HG02588 (cell line): Measurements from ENCODE around the gene IL34.
"Not testable (repeated sequence)": the region's sequence is repeated elsewhere in the genome, so short reads cannot be mapped to it uniquely, and the experiment has no call there.

Experiments used
- ATAC-seq: cut with Tn5 transposase; IDR thresholded peaks from one replicate; pipeline ENCODE4 v1.9.1; 2021; ENCODE audit warnings: mild to moderate bottlenecking, moderate library complexity; ENCODE audit not compliant: unreplicated experiment

The IL34 gene

GRCh38 chr16:70630960-70631745, 15.2 kb upstream of the IL34 start:
- no peak for ATAC-seq

- no peak for ATAC-seq
Measured at GRCh38 chr16:70632273-70632672, 14.1 kb upstream of the IL34 start.

GRCh38 chr16:70633617-70634016, 12.7 kb upstream of the IL34 start:
- not testable (repeated sequence) for ATAC-seq

GRCh38 chr16:70634861-70635260, 11.5 kb upstream of the IL34 start:
- ATAC-seq = no peak

- ATAC-seq = no peak
Measured at GRCh38 chr16:70635336-70636016, 10.9 kb upstream of the IL34 start.

GRCh38 chr16:70638814-70639792, 7.3 kb upstream of the IL34 start:
- ATAC-seq = no peak

- no peak for ATAC-seq
Measured at GRCh38 chr16:70642633-70643032, 3.7 kb upstream of the IL34 start.

- not testable (repeated sequence) for ATAC-seq
Measured at GRCh38 chr16:70643264-70643663, 3.1 kb upstream of the IL34 start.

GRCh38 chr16:70644763-70645597, 1.4 kb upstream of the IL34 start:
- no peak for ATAC-seq

GRCh38 chr16:70647441-70648359, 1.3 kb downstream of the IL34 start:
- no peak for ATAC-seq

- ATAC-seq = no peak
Measured at GRCh38 chr16:70648606-70649005, 2.2 kb downstream of the IL34 start.

- ATAC-seq = no peak
Measured at GRCh38 chr16:70649300-70649699, 2.9 kb downstream of the IL34 start.

GRCh38 chr16:70650216-70650615, 3.9 kb downstream of the IL34 start:
- ATAC-seq = no peak

GRCh38 chr16:70651524-70651923, 5.2 kb downstream of the IL34 start:
- ATAC-seq = no peak

GRCh38 chr16:70652322-70652721, 6.0 kb downstream of the IL34 start:
- no peak for ATAC-seq

- no peak for ATAC-seq
Measured at GRCh38 chr16:70653406-70653805, 7.0 kb downstream of the IL34 start.

- no peak for ATAC-seq
Measured at GRCh38 chr16:70653809-70654771, 7.7 kb downstream of the IL34 start.

- no peak for ATAC-seq
Measured at GRCh38 chr16:70656065-70656711, 9.8 kb downstream of the IL34 start.
